RWPE2 (cell line): ENCODE measurements around the gene PRDM16.

Experiments used
- ATAC-seq: fragments of 200-7000 bp; cut with Tn5 transposase; 3 replicates; pipeline ENCODE4 v1.9.1; 2021; ENCODE audit warnings: low read depth
- DNase-seq: peaks from one replicate; pipeline ENCODE4 v3.0.0-alpha.2; 2020; ENCODE audit warnings: low spot score
- H3K27ac ChIP-seq: fragments of 450-650 bp; 2 replicates; pipeline ENCODE4 v1.5.1; 2017; ENCODE audit warnings: mild to moderate bottlenecking; ENCODE audit not compliant: poor library complexity, severe bottlenecking
- H3K27me3 ChIP-seq: fragments of 250-450 bp; sonication (Bioruptor Pico); 2 replicates; pipeline ENCODE4 v1.5.1; 2021; ENCODE audit warnings: mild to moderate bottlenecking, moderate library complexity; ENCODE audit not compliant: insufficient read depth, poor library complexity, severe bottlenecking
- H3K36me3 ChIP-seq: fragments of 250-450 bp; sonication (Bioruptor Pico); 2 replicates; pipeline ENCODE4 v1.5.1; 2020; ENCODE audit warnings: low read depth, mild to moderate bottlenecking, moderate library complexity
- H3K4me1 ChIP-seq: fragments of 250-450 bp; sonication (Bioruptor Pico); 2 replicates; pipeline ENCODE4 v1.5.1; 2021; ENCODE audit warnings: mild to moderate bottlenecking, moderate library complexity; ENCODE audit not compliant: insufficient read depth, poor library complexity, severe bottlenecking
- H3K4me3 ChIP-seq: fragments of 250-450 bp; sonication (Bioruptor Pico); 2 replicates; pipeline ENCODE4 v1.5.1; 2021; ENCODE audit warnings: mild to moderate bottlenecking, moderate library complexity; ENCODE audit not compliant: severe bottlenecking
- H3K9me3 ChIP-seq: fragments of 250-450 bp; sonication (Bioruptor Pico); 2 replicates; pipeline ENCODE4 v1.5.1; 2021; ENCODE audit warnings: mild to moderate bottlenecking, moderate library complexity; ENCODE audit not compliant: severe bottlenecking
- CTCF ChIP-seq: fragments of 450-650 bp; IDR thresholded peaks from one replicate; pipeline ENCODE4 v1.5.1; 2017; ENCODE audit warnings: mild to moderate bottlenecking, moderate library complexity; ENCODE audit not compliant: poor library complexity, severe bottlenecking

The PRDM16 gene

GRCh38 chr1:3251099-3251806 is 182.2 kb downstream of the PRDM16 start:
- Histone ChIP-seq H3K4me3 (no peak overlapping the region), H3K27me3 (peaks cover 41% of the 10 kb centered on the region), H3K4me1 (no peaks in the 10 kb centered on the region), H3K9me3 (no peaks in the 10 kb centered on the region), H3K27ac (no peak overlapping the region), H3K36me3 (no peaks in the 10 kb centered on the region)
- ATAC-seq: no peak
- no peak for TF ChIP-seq CTCF
- no peak for DNase-seq

- Histone ChIP-seq H3K9me3 (no peaks in the 10 kb centered on the region), H3K4me3 (no peak overlapping the region), H3K27ac (no peak overlapping the region), H3K4me1 (no peaks in the 10 kb centered on the region), H3K27me3 (peaks cover 35% of the 10 kb centered on the region), H3K36me3 (no peaks in the 10 kb centered on the region)
- TF ChIP-seq CTCF: no peak
- ATAC-seq (no peak), DNase-seq (no peak)
These were observed 182.9 kb downstream of the PRDM16 start for GRCh38 chr1:3251807-3252428.

- no peak overlapping the region for H3K27ac ChIP-seq
- H3K27me3 ChIP-seq: no peaks in the 10 kb centered on the region
- no peak for ATAC-seq
- DNase-seq: no peak
- H3K9me3 ChIP-seq: no peaks in the 10 kb centered on the region
- H3K36me3 ChIP-seq: no peaks in the 10 kb centered on the region
- H3K4me1 ChIP-seq: no peaks in the 10 kb centered on the region
- no peak overlapping the region for H3K4me3 ChIP-seq
- TF ChIP-seq CTCF: no peak
These were observed 186.7 kb downstream of the PRDM16 start for GRCh38 chr1:3255680-3256079.

GRCh38 chr1:3257788-3258187 is 188.8 kb downstream of the PRDM16 start:
- no peaks in the 10 kb centered on the region for H3K9me3 ChIP-seq
- DNase-seq (no peak), ATAC-seq (no peak)
- H3K27ac ChIP-seq: no peak overlapping the region
- no peak for TF ChIP-seq CTCF
- H3K4me1 ChIP-seq: no peaks in the 10 kb centered on the region
- H3K4me3 ChIP-seq: no peak overlapping the region
- no peaks in the 10 kb centered on the region for H3K36me3 ChIP-seq
- H3K27me3 ChIP-seq: no peaks in the 10 kb centered on the region
